Stimulated activated effector memory CD8-positive, alpha-beta T cell treated with anti-CD3 and anti-CD28 coated beads, Interleukin-12 subunit alpha, Interleukin-12 subunit beta, amount 100 ng/mL, for 72 hours (primary cell): ENCODE data around the gene ATAD3C.
"Not testable (repeated sequence)": the region's sequence is repeated elsewhere in the genome, so short reads cannot be mapped to it uniquely, and the experiment has no call there.

Experiments
- ATAC-seq: fragments of 150-1000 bp; cut with Tn5 transposase; 2 replicates; pipeline ENCODE4 v1.10.0; 2021
- DNase-seq, 2 donors: peaks; one replicate each; pipeline ENCODE4 v3.0.0; 2021 to 2022; ENCODE audit warnings: low spot score in 2 of 2
- H3K27ac Mint-ChIP-seq: one replicate; pipeline ENCODE4 v1.8.0; 2022; ENCODE audit warnings: mild to moderate bottlenecking, mixed read lengths
- H3K36me3 Mint-ChIP-seq: one replicate; pipeline ENCODE4 v1.8.0; 2022; ENCODE audit warnings: mild to moderate bottlenecking, mixed read lengths
- H3K4me1 Mint-ChIP-seq: one replicate; pipeline ENCODE4 v1.8.0; 2022; ENCODE audit warnings: mixed read lengths
- H3K4me3 Mint-ChIP-seq: one replicate; pipeline ENCODE4 v1.8.0; 2022; ENCODE audit warnings: mild to moderate bottlenecking, mixed read lengths
- H3K9me3 Mint-ChIP-seq: one replicate; pipeline ENCODE4 v1.8.0; 2022; ENCODE audit warnings: mixed read lengths

ATAD3C gene, protein sequence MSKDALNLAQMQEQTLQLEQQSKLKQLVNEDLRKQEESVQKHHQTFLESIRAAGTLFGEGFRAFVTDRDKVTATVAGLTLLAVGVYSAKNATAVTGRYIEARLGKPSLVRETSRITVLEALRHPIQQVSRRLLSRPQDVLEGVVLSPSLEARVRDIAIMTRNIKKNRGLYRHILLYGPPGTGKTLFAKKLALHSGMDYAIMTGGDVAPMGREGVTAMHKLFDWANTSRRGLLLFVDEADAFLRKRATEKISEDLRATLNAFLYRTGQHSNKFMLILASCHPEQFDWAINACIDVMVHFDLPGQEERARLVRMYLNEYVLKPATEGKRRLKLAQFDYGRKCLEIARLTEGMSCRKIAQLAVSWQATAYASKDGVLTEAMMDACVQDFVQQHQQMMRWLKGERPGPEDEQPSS

DNA sequence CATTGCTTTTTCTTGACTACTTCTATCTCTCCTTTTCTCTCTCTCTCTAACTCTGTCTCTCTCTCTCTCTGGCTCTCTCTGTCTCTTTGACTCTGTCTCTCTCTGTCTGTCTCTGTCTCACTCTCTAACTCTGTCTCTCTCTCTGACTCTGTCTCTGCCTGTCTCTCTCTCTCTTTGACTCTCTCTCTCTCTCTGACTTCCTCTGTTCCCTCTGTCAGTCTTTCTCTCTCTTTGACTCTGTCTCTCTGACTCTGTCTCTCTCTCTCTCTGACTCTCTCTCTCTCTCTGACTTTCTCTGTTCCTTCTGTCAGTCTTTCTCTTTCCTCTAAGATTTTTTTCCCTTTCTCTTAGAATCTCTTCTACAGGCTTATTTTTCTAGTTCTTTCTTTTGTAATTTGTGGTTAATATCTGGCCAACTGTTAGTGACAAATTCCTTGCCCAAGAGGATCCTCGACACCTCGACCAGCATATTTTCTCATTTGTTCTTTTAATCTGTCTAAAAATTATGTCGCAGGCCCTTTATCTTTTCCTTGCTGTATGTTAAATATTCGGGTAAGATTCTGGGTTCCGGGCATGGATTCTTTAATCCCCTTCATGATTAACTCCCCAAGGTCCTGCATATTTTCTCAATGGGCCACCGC is at the start of gene ATAD3C:
Gene ATAD3C, plus strand, starts transcription at position 591 of the 641 bp plus-strand sequence. CDS start 995 bp downstream, outside the sequence.
- ATAC-seq (no peak), DNase-seq (no peak)
- Mint-ChIP-seq H3K4me1 (no peaks in the 10 kb centered on the region), H3K36me3 (no peaks in the 10 kb centered on the region), H3K27ac (peak within 1 kb of the TSS; percentile 5), H3K9me3 (no peaks in the 10 kb centered on the region), H3K4me3 (no peak within 1 kb of the TSS)

DNA sequence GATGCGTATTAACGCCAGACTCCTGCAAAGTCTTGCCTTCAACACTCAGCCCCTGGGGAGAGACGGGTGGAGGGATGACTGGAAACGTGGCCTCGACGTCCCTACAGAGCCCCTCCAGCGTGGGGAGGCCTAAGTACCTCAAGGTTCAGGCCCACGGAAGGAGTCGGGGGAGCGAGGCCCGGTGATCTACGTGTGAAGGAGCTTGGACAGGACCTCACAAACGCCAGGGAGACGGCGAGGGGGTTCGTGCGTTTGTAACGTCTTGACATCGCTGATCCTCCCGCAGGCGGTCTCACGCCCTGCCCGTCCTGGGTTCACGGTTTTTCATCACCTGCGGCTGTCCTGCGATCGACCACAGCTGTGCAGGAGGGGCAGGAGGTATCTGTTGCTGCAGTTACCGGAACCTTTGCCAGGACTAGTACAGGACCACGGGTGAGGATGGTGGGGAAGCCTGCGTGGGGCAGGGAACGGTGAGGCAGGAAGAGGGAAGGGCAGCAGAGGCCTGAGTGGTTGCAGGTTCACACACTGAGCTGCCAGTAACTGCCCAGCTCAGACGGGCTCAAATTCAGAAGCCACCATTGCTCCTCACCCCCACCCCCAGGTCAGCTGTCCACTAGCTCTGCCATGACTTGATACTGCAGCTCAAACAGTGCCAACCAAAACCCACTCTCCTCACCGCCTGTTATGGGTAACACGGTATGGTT is 49.5 kb upstream of the ATAD3C start:
- ATAC-seq: no peak
- Mint-ChIP-seq H3K27ac (peak overlapping the region; percentile 94), H3K36me3 (peaks cover 95% of the 10 kb centered on the region), H3K4me3 (peak overlapping the region; percentile 84), H3K4me1 (peaks cover 54% of the 10 kb centered on the region), H3K9me3 (no peaks in the 10 kb centered on the region)
- DNase-seq: no peak

GRCh38 chr1:1400576-1401456 is 48.7 kb upstream of the ATAD3C start:
- no peak for DNase-seq
- ATAC-seq: no peak
- H3K27ac Mint-ChIP-seq: peak overlapping the region; percentile 94
- H3K9me3 Mint-ChIP-seq: no peaks in the 10 kb centered on the region
- H3K36me3 Mint-ChIP-seq: peaks cover 95% of the 10 kb centered on the region
- peak overlapping the region; percentile 84 for H3K4me3 Mint-ChIP-seq
- peaks cover 53% of the 10 kb centered on the region for H3K4me1 Mint-ChIP-seq

GRCh38 chr1:1401457-1402010 is 48.0 kb upstream of the ATAD3C start:
- peak overlapping the region; percentile 94 for H3K27ac Mint-ChIP-seq
- H3K4me1 Mint-ChIP-seq: peaks cover 59% of the 10 kb centered on the region
- DNase-seq: no peak
- H3K9me3 Mint-ChIP-seq: no peaks in the 10 kb centered on the region
- peaks cover 95% of the 10 kb centered on the region for H3K36me3 Mint-ChIP-seq
- no peak for ATAC-seq
- peak overlapping the region; percentile 84 for H3K4me3 Mint-ChIP-seq

GRCh38 chr1:1402072-1402900 is 47.2 kb upstream of the ATAD3C start:
- DNase-seq (no peak), ATAC-seq (no peak)
- peak overlapping the region; percentile 76 for H3K27ac Mint-ChIP-seq
- no peak overlapping the region for H3K4me3 Mint-ChIP-seq
- H3K4me1 Mint-ChIP-seq: peaks cover 59% of the 10 kb centered on the region
- peaks cover 95% of the 10 kb centered on the region for H3K36me3 Mint-ChIP-seq
- no peaks in the 10 kb centered on the region for H3K9me3 Mint-ChIP-seq

DNA sequence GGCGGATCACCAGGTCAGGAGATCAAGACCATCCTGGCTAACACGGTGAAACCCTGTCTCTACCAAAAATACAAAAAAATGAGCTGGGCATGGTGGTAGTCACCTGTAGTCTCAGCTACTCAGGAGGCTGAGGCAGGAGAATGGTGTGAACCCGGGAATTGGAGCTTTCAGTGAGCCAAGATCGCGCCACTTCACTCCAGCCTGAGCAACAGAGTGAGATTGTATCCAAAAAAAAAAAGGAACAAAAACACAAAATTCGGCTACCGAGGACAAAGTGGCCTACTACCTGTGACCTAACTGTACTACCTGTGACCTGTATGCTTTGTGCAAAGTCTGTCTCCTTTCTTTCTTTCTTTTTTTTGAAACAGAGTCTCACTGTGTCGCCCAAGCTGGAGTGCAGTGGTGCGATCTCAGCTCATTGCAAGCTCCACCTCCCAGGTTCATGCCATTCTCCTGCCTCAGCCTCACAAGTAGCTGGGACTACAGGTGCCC is 46.5 kb upstream of the ATAD3C start:
- not testable (repeated sequence) for DNase-seq, ATAC-seq, H3K4me3 Mint-ChIP-seq, H3K9me3 Mint-ChIP-seq
- Mint-ChIP-seq H3K36me3 (peaks cover 95% of the 10 kb centered on the region), H3K4me1 (peaks cover 56% of the 10 kb centered on the region), H3K27ac (peak overlapping the region; percentile 23)

- peak overlapping the region; percentile 23 for H3K27ac Mint-ChIP-seq
- H3K36me3 Mint-ChIP-seq: peaks cover 93% of the 10 kb centered on the region
- H3K4me1 Mint-ChIP-seq: peaks cover 56% of the 10 kb centered on the region
Measured at GRCh38 chr1:1403653-1404052, 45.8 kb upstream of the ATAD3C start.

GRCh38 chr1:1406101-1406820 is 43.2 kb upstream of the ATAD3C start:
- Mint-ChIP-seq H3K4me3 (peak overlapping the region; percentile 88), H3K27ac (peak overlapping the region; percentile 94), H3K9me3 (no peaks in the 10 kb centered on the region), H3K4me1 (peaks cover 38% of the 10 kb centered on the region), H3K36me3 (peaks cover 86% of the 10 kb centered on the region)
- ATAC-seq: peak; percentile 0
- DNase-seq: no peak

More at GRCh38 chr1:1403653-1404052, 45.8 kb upstream of the ATAD3C start:
- no peak for DNase-seq
- ATAC-seq: no peak
- Mint-ChIP-seq H3K4me3 (no peak overlapping the region), H3K9me3 (no peaks in the 10 kb centered on the region)

- DNase-seq (peak; percentile 88 to 96), ATAC-seq (peak; percentile 97)
- Mint-ChIP-seq H3K4me1 (peaks cover 32% of the 10 kb centered on the region), H3K36me3 (peaks cover 78% of the 10 kb centered on the region), H3K9me3 (no peaks in the 10 kb centered on the region), H3K4me3 (peak within 1 kb of the TSS; percentile 88), H3K27ac (peak within 1 kb of the TSS; percentile 94)
Measured at GRCh38 chr1:1406821-1407635, 42.5 kb upstream of the ATAD3C start, which contains the start of gene MRPL20. TSS of gene MRPL20 (minus strand) at chr1:1407293. CDS start at chr1:1407217, 76 bp downstream.

DNA sequence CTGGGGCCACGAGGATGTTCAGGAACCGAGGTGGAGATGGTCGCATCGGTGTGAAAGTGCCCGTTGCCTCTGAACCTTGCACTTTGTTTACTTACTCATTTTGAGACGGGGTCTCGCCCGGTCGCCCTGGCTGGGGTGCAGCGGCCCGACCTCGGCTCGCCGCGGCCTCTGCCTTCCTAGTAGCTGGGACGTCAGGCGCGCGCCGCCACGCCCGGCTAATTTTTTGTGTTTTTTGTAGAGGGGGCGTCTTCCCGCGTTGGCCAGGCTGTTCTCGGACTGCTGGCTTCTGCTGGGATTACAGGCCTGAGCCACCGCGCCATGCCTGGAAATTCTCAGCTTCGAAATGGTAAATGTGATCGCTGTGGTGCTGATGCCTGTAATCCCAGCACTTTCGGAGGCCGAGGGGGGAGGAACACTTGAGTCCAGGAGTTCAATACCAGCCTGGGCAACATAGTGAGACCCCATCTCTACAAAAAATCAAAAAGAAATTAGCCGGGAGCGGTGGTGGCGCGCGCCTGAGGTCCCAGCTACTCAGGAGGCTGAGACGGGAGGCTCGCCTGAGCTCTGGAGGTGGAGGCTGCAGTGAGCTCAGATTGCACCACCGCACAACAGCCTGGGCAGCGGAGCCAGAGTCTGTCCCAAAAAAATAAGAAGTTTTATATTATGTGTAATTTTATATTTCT is 41.7 kb upstream of the ATAD3C start:
- peak; percentile 41 for ATAC-seq
- Mint-ChIP-seq H3K36me3 (peaks cover 71% of the 10 kb centered on the region), H3K9me3 (no peaks in the 10 kb centered on the region), H3K4me3 (peak overlapping the region; percentile 88), H3K27ac (peak overlapping the region; percentile 94), H3K4me1 (peaks cover 27% of the 10 kb centered on the region)
- no peak for DNase-seq

DNA sequence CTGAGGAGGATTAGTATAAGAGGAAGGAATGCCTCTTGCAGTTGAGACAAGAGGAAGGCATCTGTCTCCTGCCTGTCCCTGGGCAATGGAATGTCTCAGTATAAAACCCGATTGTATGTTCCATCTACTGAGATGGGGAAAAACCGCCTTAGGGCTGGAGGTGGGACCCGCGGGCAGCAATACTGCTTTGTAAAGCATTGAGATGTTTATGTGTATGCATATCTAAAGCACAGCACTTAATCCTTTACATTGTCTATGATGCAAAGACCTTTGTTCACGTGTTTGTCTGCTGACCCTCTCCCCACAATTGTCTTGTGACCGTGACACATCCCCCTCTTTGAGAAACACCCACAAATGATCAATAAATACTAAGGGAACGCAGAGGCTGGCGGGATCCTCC is 39.3 kb upstream of the ATAD3C start:
- H3K4me3 Mint-ChIP-seq, ATAC-seq, DNase-seq, H3K27ac Mint-ChIP-seq, H3K9me3 Mint-ChIP-seq: not testable (repeated sequence)
- H3K36me3 Mint-ChIP-seq: peaks cover 46% of the 10 kb centered on the region
- peaks cover 18% of the 10 kb centered on the region for H3K4me1 Mint-ChIP-seq

DNA sequence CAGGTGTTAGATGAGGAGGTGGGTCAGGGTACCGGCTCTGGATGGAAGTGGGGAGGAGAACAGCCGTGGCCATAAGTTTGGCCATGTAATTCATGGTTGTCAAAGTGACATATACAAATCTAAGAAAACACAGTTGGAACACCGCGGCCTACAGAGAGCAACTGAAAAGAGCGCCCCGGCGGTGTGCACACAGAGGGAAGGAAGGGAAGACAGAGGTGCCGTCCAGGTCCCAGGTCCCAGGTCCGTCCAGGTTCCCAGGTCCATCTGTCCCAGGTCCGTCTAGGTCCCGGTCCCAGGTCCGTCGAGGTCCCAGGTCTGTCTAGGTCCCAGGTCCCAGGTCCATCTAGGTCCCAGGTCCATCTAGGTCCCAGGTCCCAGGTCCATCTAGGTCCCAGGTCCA is 37.9 kb upstream of the ATAD3C start:
- DNase-seq (no peak), ATAC-seq (no peak)
- no peak overlapping the region for H3K4me3 Mint-ChIP-seq
- H3K36me3 Mint-ChIP-seq: peaks cover 32% of the 10 kb centered on the region
- peak overlapping the region; percentile 23 for H3K27ac Mint-ChIP-seq
- H3K9me3 Mint-ChIP-seq: no peaks in the 10 kb centered on the region
- peaks cover 5% of the 10 kb centered on the region for H3K4me1 Mint-ChIP-seq
